Neural progenitor cell (in vitro differentiated cells): ENCODE measurements around the gene GLCE. TPM values are rescaled to one million over a fixed set of nuclear protein-coding genes. Genes with fewer than 3 reads are reported as not detected.
A peak's percentile ranks its signal among the peaks of the same experiment; 100 is the strongest.

Experiments
- DNase-seq: peaks from one replicate; pipeline ENCODE4 v3.0.0-alpha.2; 2016; ENCODE audit warnings: low spot score
- H2AFZ ChIP-seq: fragments of 200-600 bp; sonication (generic); replicated peaks from 2 replicates; pipeline ENCODE4 v1.6.1; 2016; ENCODE audit warnings: antibody characterized with exemption
- H3F3A ChIP-seq: fragments of 200-600 bp; sonication (generic); 2 replicates; pipeline ENCODE4 v1.6.1; 2016; ENCODE audit warnings: antibody characterized with exemption, low read depth
- H3K27ac ChIP-seq: fragments of 200-600 bp; sonication (generic); 2 replicates; pipeline ENCODE4 v1.5.1; 2016; ENCODE audit warnings: mild to moderate bottlenecking
- H3K27me3 ChIP-seq: fragments of 200-600 bp; sonication (generic); 2 replicates; pipeline ENCODE4 v1.6.1; 2016; ENCODE audit warnings: mild to moderate bottlenecking, moderate library complexity
- H3K36me3 ChIP-seq: fragments of 200-600 bp; sonication (generic); 2 replicates; pipeline ENCODE4 v1.5.1; 2016
- H3K4me1 ChIP-seq: fragments of 200-600 bp; sonication (generic); 2 replicates; pipeline ENCODE4 v1.6.1; 2016; ENCODE audit warnings: mixed run types
- H3K4me2 ChIP-seq: fragments of 200-600 bp; sonication (generic); 2 replicates; pipeline ENCODE4 v1.6.1; 2016
- H3K4me3 ChIP-seq: fragments of 200-600 bp; sonication (generic); 2 replicates; pipeline ENCODE4 v1.5.1; 2016
- H3K79me2 ChIP-seq: fragments of 200-600 bp; sonication (generic); 2 replicates; pipeline ENCODE4 v1.6.1; 2016; ENCODE audit warnings: low read depth
- H3K9ac ChIP-seq: fragments of 200-600 bp; sonication (generic); 2 replicates; pipeline ENCODE4 v1.6.1; 2016
- H3K9me3 ChIP-seq: fragments of 200-600 bp; sonication (generic); 2 replicates; pipeline ENCODE4 v1.5.1; 2016; ENCODE audit warnings: low read depth
- H4K20me1 ChIP-seq: fragments of 200-600 bp; sonication (generic); 2 replicates; pipeline ENCODE4 v1.6.1; 2016; ENCODE audit warnings: low read depth
- H3K27ac Mint-ChIP-seq: 3 replicates; pipeline ENCODE4 v1.8.0; 2021; ENCODE audit warnings: mixed read lengths
- H3K27me3 Mint-ChIP-seq: 2 replicates; pipeline ENCODE4 v1.8.0; 2022; ENCODE audit warnings: low read depth, mild to moderate bottlenecking, inconsistent platforms, moderate library complexity, mixed read lengths; ENCODE audit not compliant: insufficient read depth
- H3K36me3 Mint-ChIP-seq: 3 replicates; pipeline ENCODE4 v1.8.0; 2021; ENCODE audit warnings: mixed read lengths
- H3K4me1 Mint-ChIP-seq: 3 replicates; pipeline ENCODE4 v1.8.0; 2021; ENCODE audit warnings: mixed read lengths
- H3K4me3 Mint-ChIP-seq: 3 replicates; pipeline ENCODE4 v1.8.0; 2021; ENCODE audit warnings: mild to moderate bottlenecking, moderate library complexity, mixed read lengths
- H3K9me3 Mint-ChIP-seq: 3 replicates; pipeline ENCODE4 v1.8.0; 2020; ENCODE audit warnings: mixed read lengths
- EZH2 ChIP-seq: fragments of 200-600 bp; sonication (generic); IDR thresholded peaks from 2 replicates; pipeline ENCODE4 v1.6.1; 2017; ENCODE audit warnings: antibody characterized with exemption, mild to moderate bottlenecking, moderate library complexity
- EZH2phosphoT487 ChIP-seq: fragments of 200-600 bp; sonication (generic); IDR thresholded peaks from 2 replicates; pipeline ENCODE4 v1.6.1; 2017; ENCODE audit warnings: antibody characterized with exemption
- total RNA-seq: library from RNA; depleted of rRNA; stranded (reverse); fragments of >200 nt; gene quantifications from 2 replicates; pipeline ENCODE4 v1.2.3, GENCODE V29; 2015; ENCODE audit warnings: low replicate concordance
- TF ChIP-seq, protein P1 (sequence below): fragments of 200-600 bp; sonication (generic); IDR thresholded peaks from 2 replicates; pipeline ENCODE4 v1.5.1; 2017; ENCODE audit warnings: antibody characterized with exemption, mild to moderate bottlenecking

The GLCE gene
- total RNA-seq, 1 donor from 2014 or later, result 22.7 TPM

GRCh38 chr15:69265347-69265955 is 105.0 kb downstream of the GLCE start:
- DNase-seq, result peak; percentile 55
- no peak overlapping the region for H3K4me3 Mint-ChIP-seq
- H3K9me3 Mint-ChIP-seq, result no peaks in the 10 kb centered on the region

GRCh38 chr15:69271217-69271616 is 110.8 kb downstream of the GLCE start:
- Histone ChIP-seq H3K36me3 (no peaks in the 10 kb centered on the region), H3F3A (no peaks in the 10 kb centered on the region), H2AFZ (no peak overlapping the region), H3K9me3 (no peaks in the 10 kb centered on the region), H4K20me1 (no peaks in the 10 kb centered on the region), H3K79me2 (no peaks in the 10 kb centered on the region), H3K4me2 (no peak overlapping the region), H3K27me3 (no peaks in the 10 kb centered on the region), H3K9ac (no peak overlapping the region), H3K4me1 (peaks cover 7% of the 10 kb centered on the region), H3K4me3 (no peak overlapping the region), H3K27ac (no peak overlapping the region)
- no peak overlapping the region for H3K4me3 Mint-ChIP-seq
- peaks cover 2% of the 10 kb centered on the region for H3K27me3 Mint-ChIP-seq
- no peak for TF ChIP-seq EZH2
- TF ChIP-seq EZH2phosphoT487, result no peak
- TF ChIP-seq, protein P1, sequence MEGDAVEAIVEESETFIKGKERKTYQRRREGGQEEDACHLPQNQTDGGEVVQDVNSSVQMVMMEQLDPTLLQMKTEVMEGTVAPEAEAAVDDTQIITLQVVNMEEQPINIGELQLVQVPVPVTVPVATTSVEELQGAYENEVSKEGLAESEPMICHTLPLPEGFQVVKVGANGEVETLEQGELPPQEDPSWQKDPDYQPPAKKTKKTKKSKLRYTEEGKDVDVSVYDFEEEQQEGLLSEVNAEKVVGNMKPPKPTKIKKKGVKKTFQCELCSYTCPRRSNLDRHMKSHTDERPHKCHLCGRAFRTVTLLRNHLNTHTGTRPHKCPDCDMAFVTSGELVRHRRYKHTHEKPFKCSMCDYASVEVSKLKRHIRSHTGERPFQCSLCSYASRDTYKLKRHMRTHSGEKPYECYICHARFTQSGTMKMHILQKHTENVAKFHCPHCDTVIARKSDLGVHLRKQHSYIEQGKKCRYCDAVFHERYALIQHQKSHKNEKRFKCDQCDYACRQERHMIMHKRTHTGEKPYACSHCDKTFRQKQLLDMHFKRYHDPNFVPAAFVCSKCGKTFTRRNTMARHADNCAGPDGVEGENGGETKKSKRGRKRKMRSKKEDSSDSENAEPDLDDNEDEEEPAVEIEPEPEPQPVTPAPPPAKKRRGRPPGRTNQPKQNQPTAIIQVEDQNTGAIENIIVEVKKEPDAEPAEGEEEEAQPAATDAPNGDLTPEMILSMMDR, result no peak
- H3K36me3 Mint-ChIP-seq, result no peaks in the 10 kb centered on the region
- no peak overlapping the region for H3K27ac Mint-ChIP-seq
- peaks cover 37% of the 10 kb centered on the region for H3K4me1 Mint-ChIP-seq
- no peak for DNase-seq
- no peaks in the 10 kb centered on the region for H3K9me3 Mint-ChIP-seq

More at GRCh38 chr15:69265347-69265955, 105.0 kb downstream of the GLCE start:
- no peak overlapping the region for H3K4me3 ChIP-seq
- no peak overlapping the region for H3K4me2 ChIP-seq
- no peak for TF ChIP-seq EZH2
- TF ChIP-seq, protein P1, result peak; percentile 70
- Mint-ChIP-seq H3K27ac (no peak overlapping the region), H3K27me3 (no peaks in the 10 kb centered on the region), H3K36me3 (peaks cover 2% of the 10 kb centered on the region), H3K4me1 (no peaks in the 10 kb centered on the region)
- no peak overlapping the region for H2AFZ ChIP-seq
- H3K79me2 ChIP-seq, result no peaks in the 10 kb centered on the region
- no peaks in the 10 kb centered on the region for H3K9me3 ChIP-seq
- no peak overlapping the region for H3K27ac ChIP-seq
- H3F3A ChIP-seq, result no peaks in the 10 kb centered on the region
- no peaks in the 10 kb centered on the region for H3K27me3 ChIP-seq
- no peaks in the 10 kb centered on the region for H3K36me3 ChIP-seq
- H3K4me1 ChIP-seq, result no peaks in the 10 kb centered on the region
- H4K20me1 ChIP-seq, result no peaks in the 10 kb centered on the region
- no peak overlapping the region for H3K9ac ChIP-seq

DNA sequence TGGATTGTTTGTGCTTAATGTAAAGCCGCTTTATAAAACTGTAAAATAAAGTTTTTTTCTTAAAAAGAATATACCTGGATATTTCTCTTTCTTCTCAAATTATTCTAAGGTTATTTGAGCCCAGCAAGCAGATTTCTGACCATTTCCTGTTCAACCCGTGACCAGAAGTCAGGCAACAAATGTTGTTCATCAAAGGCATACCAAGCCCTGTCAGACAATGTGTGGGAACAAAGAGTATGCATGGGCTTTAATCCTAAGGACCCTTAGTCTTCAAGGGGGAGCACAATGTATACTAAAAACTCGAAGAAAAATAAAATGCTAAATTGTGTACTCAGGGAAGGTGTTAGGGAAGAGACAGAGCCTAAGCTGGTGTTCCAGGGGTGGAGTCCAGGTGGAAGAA is 111.7 kb downstream of the GLCE start:
- H3K4me1 ChIP-seq, result peaks cover 7% of the 10 kb centered on the region
- H3K27me3 ChIP-seq, result no peaks in the 10 kb centered on the region
- H4K20me1 ChIP-seq, result no peaks in the 10 kb centered on the region
- H3K27ac ChIP-seq, result no peak overlapping the region
- no peak overlapping the region for H3K9ac ChIP-seq
- TF ChIP-seq EZH2 (no peak), EZH2phosphoT487 (no peak)
- TF ChIP-seq, protein P1, result no peak
- no peak overlapping the region for H2AFZ ChIP-seq
- no peak overlapping the region for H3K4me2 ChIP-seq
- H3K4me3 ChIP-seq, result no peak overlapping the region
- Mint-ChIP-seq H3K4me3 (no peak overlapping the region), H3K27ac (no peak overlapping the region), H3K4me1 (peaks cover 46% of the 10 kb centered on the region), H3K9me3 (no peaks in the 10 kb centered on the region), H3K27me3 (peaks cover 2% of the 10 kb centered on the region), H3K36me3 (no peaks in the 10 kb centered on the region)
- no peaks in the 10 kb centered on the region for H3F3A ChIP-seq
- H3K9me3 ChIP-seq, result no peaks in the 10 kb centered on the region
- DNase-seq, result peak; percentile 55
- no peaks in the 10 kb centered on the region for H3K36me3 ChIP-seq
- no peaks in the 10 kb centered on the region for H3K79me2 ChIP-seq
